Gastroesophageal sphincter (tissue), 4 donors: ENCODE measurements around the gene PDE6D. TPM values are rescaled to one million over a fixed set of nuclear protein-coding genes. Genes with fewer than 3 reads are reported as not detected.

Source experiments
- small RNA-seq, 4 donors: library from RNA; depleted of rRNA; stranded (forward); fragments of <200 nt; gene quantifications; one replicate each; pipeline ENCODE3, GENCODE V24; 2016
- total RNA-seq, 4 donors: library from RNA; depleted of rRNA; stranded (reverse); fragments of >200 nt; gene quantifications; one replicate each; pipeline ENCODE4 v1.1.0, GENCODE V29; 2016

The PDE6D gene
- total RNA-seq, 4 donors from 2014 or later = 24.3 to 33.7 (median 28.7) TPM

Small RNA genes lying within 50 kb of the gene (small RNA-seq; reads per million reads assigned to genes)
- 0 reads per million in 4 donors for gene AC073476.4
- gene RF00015 = 0 reads per million in 4 donors

Other genes with a start within 250 kb of the PDE6D start
- not detected for gene TEX44, start 188.4 kb downstream of the PDE6D start, total RNA-seq
- 100 to 1,000 TPM; 683 to 866 (median 805) TPM for gene PTMA, start 72.8 kb downstream of the PDE6D start, total RNA-seq
- gene COPS7B, start 5.2 kb upstream of the PDE6D start, total RNA-seq = 10 to 100 TPM; 24.2 to 39.4 (median 30.0) TPM
- not detected for gene NPPC, start 145.1 kb upstream of the PDE6D start, total RNA-seq
- gene DIS3L2, start 180.4 kb upstream of the PDE6D start, total RNA-seq = 10 to 100 TPM; 13.3 to 31.0 (median 23.6) TPM